Nucleus accumbens (tissue), 56 donors: Measurements from ENCODE around the gene NRIP3.

Experiments
- DNase-seq, 56 donors: peaks; one replicate each; lab custom pipeline; 2025; lab: John Stamatoyannopoulos, UW

NRIP3 gene

GRCh38 chr11:9003573-9004182 is at the start of gene NRIP3:
Gene NRIP3 (minus strand): TSS chr11:9004001. CDS start chr11:9003935, 66 bp downstream.
- peak in 36 of 56 donors; percentile 4 to 81 (median 36) for DNase-seq

GRCh38 chr11:9052316-9052715 is 48.5 kb upstream of the NRIP3 start:
- DNase-seq = no peak

GRCh38 chr11:9049959-9050358 is 46.2 kb upstream of the NRIP3 start:
- no peak for DNase-seq

GRCh38 chr11:9047964-9048523 is 44.2 kb upstream of the NRIP3 start:
- DNase-seq = no peak

- no peak for DNase-seq
These were observed 42.7 kb upstream of the NRIP3 start for GRCh38 chr11:9046481-9046880.

GRCh38 chr11:9042488-9042887 is 38.7 kb upstream of the NRIP3 start:
- DNase-seq = no peak

GRCh38 chr11:9041747-9042146 is 37.9 kb upstream of the NRIP3 start:
- no peak for DNase-seq

- DNase-seq = no peak
These were observed 36.6 kb upstream of the NRIP3 start for GRCh38 chr11:9040410-9040809.

GRCh38 chr11:9039863-9040262 is 36.1 kb upstream of the NRIP3 start:
- DNase-seq = no peak

GRCh38 chr11:9039198-9039597 is 35.4 kb upstream of the NRIP3 start:
- no peak for DNase-seq

GRCh38 chr11:9038541-9038940 is 34.7 kb upstream of the NRIP3 start:
- no peak for DNase-seq

- DNase-seq = no peak
These were observed 34.2 kb upstream of the NRIP3 start for GRCh38 chr11:9037963-9038362.

GRCh38 chr11:9037046-9037780 is 33.4 kb upstream of the NRIP3 start:
- no peak for DNase-seq

GRCh38 chr11:9030601-9031000 is 26.8 kb upstream of the NRIP3 start:
- DNase-seq = no peak

GRCh38 chr11:9029422-9029821 is 25.6 kb upstream of the NRIP3 start:
- DNase-seq = no peak

- no peak for DNase-seq
These were observed 24.8 kb upstream of the NRIP3 start for GRCh38 chr11:9028581-9028980.

- DNase-seq = peak in 7 of 56 donors; percentile 14 to 28 (median 25)
These were observed 21.5 kb upstream of the NRIP3 start for GRCh38 chr11:9025101-9025850.

GRCh38 chr11:9022961-9023680 is 19.3 kb upstream of the NRIP3 start:
- DNase-seq = no peak

GRCh38 chr11:9020916-9021315 is 17.1 kb upstream of the NRIP3 start:
- no peak for DNase-seq

- no peak for DNase-seq
These were observed 16.1 kb upstream of the NRIP3 start for GRCh38 chr11:9019861-9020260.

- DNase-seq = peak in 10 of 56 donors; percentile 5 to 27 (median 18)
These were observed 14.0 kb upstream of the NRIP3 start for GRCh38 chr11:9017773-9018172.
